Measurements from ENCODE around the gene FSTL4.

Gene FSTL4

GRCh38 chr5:133524666-133525065, 87.7 kb downstream of the FSTL4 start:
- no peak for DNase-seq (ENCODE audit: low spot score)
- no peak for TF ChIP-seq CTCF (IDR thresholded peaks at IDR 0.05; ENCODE audit: borderline replicate concordance, control extremely low read depth, extremely low read depth, insufficient read depth, missing control alignments)

GRCh38 chr5:133523961-133524586, 88.3 kb downstream of the FSTL4 start:
- no peak for TF ChIP-seq CTCF (IDR thresholded peaks at IDR 0.05; ENCODE audit: borderline replicate concordance, control extremely low read depth, extremely low read depth, insufficient read depth, missing control alignments)
- in situ Hi-C loops (cut with MboI; ENCODE audit: low sequenced_read_pairs, unreplicated experiment) = no loop called here
- no peak for DNase-seq (ENCODE audit: low spot score)

More at GRCh38 chr5:133524666-133525065, 87.7 kb downstream of the FSTL4 start:
- in situ Hi-C loops (cut with MboI; ENCODE audit: low sequenced_read_pairs, unreplicated experiment) = no loop called here

- TF ChIP-seq CTCF (IDR thresholded peaks at IDR 0.05; ENCODE audit: borderline replicate concordance, control extremely low read depth, extremely low read depth, insufficient read depth, missing control alignments) = no peak
- no peak for DNase-seq (ENCODE audit: low spot score)
- in situ Hi-C loops (cut with MboI; ENCODE audit: low sequenced_read_pairs, unreplicated experiment) = no loop called here
These were observed 89.2 kb downstream of the FSTL4 start for GRCh38 chr5:133523013-133523658.

- DNase-seq (ENCODE audit: low spot score) = no peak
- no peak for TF ChIP-seq CTCF (IDR thresholded peaks at IDR 0.05; ENCODE audit: borderline replicate concordance, control extremely low read depth, extremely low read depth, insufficient read depth, missing control alignments)
- in situ Hi-C loops (cut with MboI; ENCODE audit: low sequenced_read_pairs, unreplicated experiment) = no loop called here
These were observed 90.5 kb downstream of the FSTL4 start for GRCh38 chr5:133521801-133522200.

GRCh38 chr5:133520991-133521706, 91.2 kb downstream of the FSTL4 start:
- in situ Hi-C loops (cut with MboI; ENCODE audit: low sequenced_read_pairs, unreplicated experiment) = no loop called here
- no peak for TF ChIP-seq CTCF (IDR thresholded peaks at IDR 0.05; ENCODE audit: borderline replicate concordance, control extremely low read depth, extremely low read depth, insufficient read depth, missing control alignments)
- no peak for DNase-seq (ENCODE audit: low spot score)

GRCh38 chr5:133520062-133520461, 92.3 kb downstream of the FSTL4 start:
- no peak for TF ChIP-seq CTCF (IDR thresholded peaks at IDR 0.05; ENCODE audit: borderline replicate concordance, control extremely low read depth, extremely low read depth, insufficient read depth, missing control alignments)
- in situ Hi-C loops (cut with MboI; ENCODE audit: low sequenced_read_pairs, unreplicated experiment) = no loop called here
- no peak for DNase-seq (ENCODE audit: low spot score)

All from GM13976 (cell line).